ENCODE data around the gene FAM3C. TPM values are rescaled to one million over a fixed set of nuclear protein-coding genes. Genes with fewer than 3 reads are reported as not detected.

The FAM3C gene
- polyA plus RNA-seq, 1 experiment: 48.7 TPM

- no peaks in the 10 kb centered on the region for H3K9me3 ChIP-seq (ENCODE audit: control insufficient read depth, insufficient read depth, low read length)
- ChIA-PET POLR2A (no interaction called here), CTCF (interaction anchor here (0.8 to 5.7 kb wide), 4 partner anchors 23 to 622 kb away, joined by 4 to 56 read pairs (median 5); partner anchors contain the start of gene FAM3C)
- no peaks in the 10 kb centered on the region for H3K27me3 ChIP-seq (ENCODE audit: control insufficient read depth, insufficient read depth, low read length)
- TF ChIP-seq CTCF (IDR thresholded peaks at IDR 0.05; ENCODE audit: low read depth, low read length): no peak
- H3K27ac ChIP-seq (ENCODE audit: low read depth, low read length): no peak overlapping the region
- no peak overlapping the region for H3K4me3 ChIP-seq (ENCODE audit: low read depth, low read length)
- DNase-seq (ENCODE audit: low read depth, low spot score): no peak
Observed at GRCh38 chr7:121373177-121373576, 22.9 kb downstream of the FAM3C start.

GRCh38 chr7:121372376-121373010 is 23.6 kb downstream of the FAM3C start:
- DNase-seq (ENCODE audit: low read depth, low spot score): no peak
- TF ChIP-seq CTCF (IDR thresholded peaks at IDR 0.05; ENCODE audit: low read depth, low read length): no peak
- POLR2A ChIA-PET: interaction anchor here (1.1 kb wide), 1 partner anchor 24 kb away, joined by 4 read pairs; the partner anchor contains the start of gene FAM3C
- Histone ChIP-seq H3K27ac (ENCODE audit: low read depth, low read length) (no peak overlapping the region), H3K4me3 (ENCODE audit: low read depth, low read length) (no peak overlapping the region), H3K27me3 (ENCODE audit: control insufficient read depth, insufficient read depth, low read length) (no peaks in the 10 kb centered on the region), H3K9me3 (ENCODE audit: control insufficient read depth, insufficient read depth, low read length) (no peaks in the 10 kb centered on the region)
- CTCF ChIA-PET: interaction anchor here (0.8 to 5.7 kb wide), 5 partner anchors 23 to 622 kb away, joined by 4 to 56 read pairs (median 5); partner anchors contain the start of gene FAM3C

DNA sequence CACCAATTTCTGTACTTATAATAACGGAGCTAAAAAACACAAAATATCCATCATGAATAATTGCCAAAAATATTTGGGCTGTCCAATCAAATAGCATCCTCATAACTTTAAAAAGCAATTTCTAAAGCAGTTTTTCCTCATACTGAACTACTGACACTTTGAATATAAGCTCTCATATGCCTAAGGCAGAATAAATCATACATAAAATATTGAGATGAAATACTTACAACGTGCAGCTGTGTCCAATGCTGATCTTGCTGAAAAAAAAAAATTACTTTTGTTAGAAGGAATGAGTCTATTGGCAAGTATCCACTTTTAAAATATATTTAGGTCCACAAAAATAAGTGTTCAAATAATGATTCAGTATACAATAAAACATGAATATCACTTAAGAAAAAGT is 24.2 kb downstream of the FAM3C start:
- Histone ChIP-seq H3K27me3 (ENCODE audit: control insufficient read depth, insufficient read depth, low read length) (no peaks in the 10 kb centered on the region), H3K27ac (ENCODE audit: low read depth, low read length) (no peak overlapping the region), H3K4me3 (ENCODE audit: low read depth, low read length) (no peak overlapping the region), H3K9me3 (ENCODE audit: control insufficient read depth, insufficient read depth, low read length) (no peaks in the 10 kb centered on the region)
- TF ChIP-seq CTCF (IDR thresholded peaks at IDR 0.05; ENCODE audit: low read depth, low read length): no peak
- CTCF ChIA-PET: interaction anchor here (1.0 to 5.7 kb wide), 3 partner anchors 24 to 622 kb away, joined by 4 to 56 read pairs (median 7); partner anchors contain the start of gene FAM3C
- no peak for DNase-seq (ENCODE audit: low read depth, low spot score)
- POLR2A ChIA-PET: interaction anchor here (1.1 kb wide), 1 partner anchor 24 kb away, joined by 4 read pairs; the partner anchor contains the start of gene FAM3C

DNA sequence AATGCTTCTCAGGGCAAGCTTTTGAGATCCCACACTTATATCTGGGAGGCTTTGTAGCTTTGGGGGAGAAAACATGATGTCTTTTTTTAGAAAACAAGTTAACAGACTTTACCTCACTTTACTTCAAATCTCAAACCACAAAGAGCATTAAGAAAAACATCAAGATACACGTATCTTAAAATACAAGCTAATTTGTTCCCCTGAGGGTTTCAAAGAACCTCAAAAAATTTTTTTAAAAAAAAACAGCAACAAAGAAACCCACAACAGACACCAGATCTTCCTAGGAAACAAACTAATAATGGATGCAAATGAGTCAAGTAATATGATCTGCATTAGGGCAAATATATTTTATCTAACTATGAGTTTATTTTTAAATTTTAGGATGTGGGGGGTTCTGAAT is 24.7 kb downstream of the FAM3C start:
- no peak overlapping the region for H3K27ac ChIP-seq (ENCODE audit: low read depth, low read length)

More for the DNA sequence above, 24.7 kb downstream of the FAM3C start:
- TF ChIP-seq CTCF (IDR thresholded peaks at IDR 0.05; ENCODE audit: low read depth, low read length): no peak
- CTCF ChIA-PET: interaction anchor here (1.0 to 5.7 kb wide), 3 partner anchors 24 to 623 kb away, joined by 4 to 56 read pairs (median 7); partner anchors contain the start of gene FAM3C
- POLR2A ChIA-PET: no interaction called here
- Histone ChIP-seq H3K27me3 (ENCODE audit: control insufficient read depth, insufficient read depth, low read length) (no peaks in the 10 kb centered on the region), H3K9me3 (ENCODE audit: control insufficient read depth, insufficient read depth, low read length) (no peaks in the 10 kb centered on the region), H3K4me3 (ENCODE audit: low read depth, low read length) (no peak overlapping the region)
- no peak for DNase-seq (ENCODE audit: low read depth, low spot score)

All from AG04450 (cell line).